Heart left ventricle (tissue), 16 donors: Measurements from ENCODE around the gene DOCK3. TPM values are rescaled to one million over a fixed set of nuclear protein-coding genes. Genes with fewer than 3 reads are reported as not detected.
A peak's percentile ranks its signal among the peaks of the same experiment; 100 is the strongest.

Source experiments
- ATAC-seq, 4 donors: fragments of 200-7000 bp; cut with Tn5 transposase; one replicate each; pipeline ENCODE4 v1.9.1; 2020 to 2022; ENCODE audit warnings: moderate library complexity in 4 of 4, mild to moderate bottlenecking in 3 of 4, moderate number of reproducible peaks in 1 of 4
- DNase-seq, 5 donors: peaks; one replicate each; pipeline ENCODE4 v3.0.0-alpha.2; 2020
- H3K27ac ChIP-seq, 12 donors: fragments of 200-600 bp; sonication (generic) in 4 of 12; one replicate each; pipeline versions ENCODE4 v1.5.0 to v1.8.0; 2016 to 2022; ENCODE audit warnings: mild to moderate bottlenecking in 2 of 12
- H3K27me3 ChIP-seq, 9 donors: fragments of 200-600 bp; sonication (generic) in 2 of 9; one replicate each; pipeline versions ENCODE4 v1.5.1 to v1.8.0; 2016 to 2022; ENCODE audit warnings: mild to moderate bottlenecking in 3 of 9
- H3K36me3 ChIP-seq, 9 donors: fragments of 200-600 bp; sonication (generic) in 2 of 9; one replicate each; pipeline versions ENCODE4 v1.5.0 to v1.8.0; 2018 to 2022; ENCODE audit warnings: mild to moderate bottlenecking in 2 of 9
- H3K4me1 ChIP-seq, 12 donors: fragments of 200-600 bp; sonication (generic) in 4 of 12; one replicate each; pipeline versions ENCODE4 v1.5.0 to v1.8.0; 2016 to 2022; ENCODE audit warnings: mild to moderate bottlenecking in 3 of 12
- H3K4me3 ChIP-seq, 12 donors: fragments of 200-600 bp; sonication (generic) in 4 of 12; one replicate each; pipeline versions ENCODE4 v1.5.0 to v1.8.0; 2017 to 2022; ENCODE audit warnings: mild to moderate bottlenecking in 9 of 12, moderate library complexity in 4 of 12
- H3K9me3 ChIP-seq, 12 donors: fragments of 200-600 bp; sonication (generic) in 4 of 12; one replicate each; pipeline versions ENCODE4 v1.5.0 to v1.8.0; 2016 to 2022; ENCODE audit warnings: mild to moderate bottlenecking in 1 of 12
- POLR2A ChIP-seq, 2 donors: fragments of 450-650 bp; IDR thresholded peaks; one replicate each; pipeline ENCODE4 v1.6.1; 2017; ENCODE audit warnings: antibody characterized with exemption in 2 of 2, mild to moderate bottlenecking in 2 of 2, moderate library complexity in 2 of 2
- whole genome bisulfite sequencing, 4 donors: extraction: QIAGEN DNeasy Blood & Tissue Kit in 2 of 4; methylation state at CpG; one replicate each; pipeline versions ENCODE4 v1.1.5 to v1.1.7; 2013 to 2018; 5-methylcytosine and 5-hydroxymethylcytosine counted together
- intact Hi-C, 10 donors: fragments of 100-400 bp; cut with DNase I; formaldehyde crosslinking; loops; one replicate each; pipeline versions ENCODE4 v1.11.1 to v1.14.2; 2022
- polyA plus RNA-seq, 2 donors: library from polyadenylated mRNA; stranded (reverse); fragments of 200-250 nt; gene quantifications; one replicate each; pipeline ENCODE4 v1.2.3, GENCODE V29; 2013
- total RNA-seq, 9 donors: library from RNA; depleted of rRNA in 2 of 9; stranded (reverse); fragments of >200 nt in 2 of 9; fragmentation: NEBNext Ultra II Directional in 3 of 9; extraction: Animal tissue kit (Norgen Biotek cat#: 25700) in 3 of 9; gene quantifications; one replicate each; pipeline versions ENCODE4 v1.1.0 to v1.2.4, GENCODE V29; 2016 to 2023
- TF ChIP-seq, protein P1 (sequence below), 12 donors: fragments of 200-600 bp; sonication (generic) in 4 of 12; IDR thresholded peaks; one replicate each; pipeline versions ENCODE4 v1.5.0 to v1.8.0; 2018 to 2022; ENCODE audit warnings: antibody characterized with exemption in 12 of 12, mild to moderate bottlenecking in 5 of 12
- donor health status: ischemic (EF 13 %, LVEDD 7.1; RV severe dilation, severe dysfunction).
- donor health status: healthy with polysubstance abuse.
- donor health status: DM: no; HTN: yes; CAD: no.
- donor health status: DM: no; HTN: no; CAD: no.
- donor health status: ischemic (EF 25% LVEDD 6.9; RV normal size, moderate dysfunction).
- donor health status: ischemic (EF 25% LVEDD 5.7; RV mildly dilated, moderate dysfunction).
- donor health status: healthy.
- donor health status: DM: yes; HTN: yes; CAD: no.
- donor health status: ischemic (EF 35%, LVEDD 5.7; RV mildly dilated, moderate dysfunction).
- donor health status: nonischemic (EF 11% LVEDD 7.7; RV severe dilation, severe dysfunction).
- donor health status: DM: yes; HTN: yes; CAD: no.
- donor health status: PGD.
- donor health status: ischemic (EF 29% LVEDD 5.4; RV normal size, mild dysfunction).
- donor health status: nonischemic (EF 23%, LVEDD 6.1; RV moderate dilation, normal function).

The DOCK3 gene
- total and polyA plus RNA-seq, 11 donors: 2.0 to 6.7 (median 4.8) TPM

DNA sequence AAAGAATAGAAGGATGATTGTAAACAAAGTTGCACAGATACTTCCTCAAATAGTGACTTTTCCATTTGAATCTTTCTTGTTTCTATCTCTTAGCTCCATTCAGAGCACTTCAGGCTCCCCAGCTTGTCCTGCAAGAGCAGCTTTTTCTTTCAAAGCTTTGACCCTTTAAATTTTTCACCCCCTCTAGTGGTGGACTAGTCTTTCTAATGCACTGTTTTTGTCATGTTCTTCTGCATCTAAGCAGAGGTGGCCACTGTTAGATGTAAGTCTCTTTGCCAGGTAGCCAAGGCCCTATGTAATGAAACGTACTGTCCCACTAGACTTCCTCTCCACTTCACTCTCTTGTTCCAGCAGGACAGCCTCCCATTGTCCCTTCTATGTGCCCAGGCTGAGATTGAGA, 636.3 kb downstream of the DOCK3 start:
- ATAC-seq (no peak), DNase-seq (no peak)
- H3K4me3 ChIP-seq: no peak overlapping the region
- H3K27me3 ChIP-seq: no peaks in the 10 kb centered on the region
- TF ChIP-seq, protein P1, sequence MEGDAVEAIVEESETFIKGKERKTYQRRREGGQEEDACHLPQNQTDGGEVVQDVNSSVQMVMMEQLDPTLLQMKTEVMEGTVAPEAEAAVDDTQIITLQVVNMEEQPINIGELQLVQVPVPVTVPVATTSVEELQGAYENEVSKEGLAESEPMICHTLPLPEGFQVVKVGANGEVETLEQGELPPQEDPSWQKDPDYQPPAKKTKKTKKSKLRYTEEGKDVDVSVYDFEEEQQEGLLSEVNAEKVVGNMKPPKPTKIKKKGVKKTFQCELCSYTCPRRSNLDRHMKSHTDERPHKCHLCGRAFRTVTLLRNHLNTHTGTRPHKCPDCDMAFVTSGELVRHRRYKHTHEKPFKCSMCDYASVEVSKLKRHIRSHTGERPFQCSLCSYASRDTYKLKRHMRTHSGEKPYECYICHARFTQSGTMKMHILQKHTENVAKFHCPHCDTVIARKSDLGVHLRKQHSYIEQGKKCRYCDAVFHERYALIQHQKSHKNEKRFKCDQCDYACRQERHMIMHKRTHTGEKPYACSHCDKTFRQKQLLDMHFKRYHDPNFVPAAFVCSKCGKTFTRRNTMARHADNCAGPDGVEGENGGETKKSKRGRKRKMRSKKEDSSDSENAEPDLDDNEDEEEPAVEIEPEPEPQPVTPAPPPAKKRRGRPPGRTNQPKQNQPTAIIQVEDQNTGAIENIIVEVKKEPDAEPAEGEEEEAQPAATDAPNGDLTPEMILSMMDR (IDR thresholded peaks at IDR 0.05): peak in 7 of 12 donors; percentile 11 to 31 (median 23)
- TF ChIP-seq POLR2A (IDR thresholded peaks at IDR 0.05): no peak
- no peak overlapping the region for H3K27ac ChIP-seq
- 37 to 56% (median 43%) methylated on average over 1 of the region's 1 CpG for WGBS, 4 donors
- peaks cover 0 to 5% (median 0%) of the 10 kb centered on the region in 9 donors for H3K36me3 ChIP-seq
- peaks cover 0 to 10% (median 0%) of the 10 kb centered on the region in 12 donors for H3K9me3 ChIP-seq
- no peaks in the 10 kb centered on the region for H3K4me1 ChIP-seq
- intact Hi-C loops: no loop called here

DNA sequence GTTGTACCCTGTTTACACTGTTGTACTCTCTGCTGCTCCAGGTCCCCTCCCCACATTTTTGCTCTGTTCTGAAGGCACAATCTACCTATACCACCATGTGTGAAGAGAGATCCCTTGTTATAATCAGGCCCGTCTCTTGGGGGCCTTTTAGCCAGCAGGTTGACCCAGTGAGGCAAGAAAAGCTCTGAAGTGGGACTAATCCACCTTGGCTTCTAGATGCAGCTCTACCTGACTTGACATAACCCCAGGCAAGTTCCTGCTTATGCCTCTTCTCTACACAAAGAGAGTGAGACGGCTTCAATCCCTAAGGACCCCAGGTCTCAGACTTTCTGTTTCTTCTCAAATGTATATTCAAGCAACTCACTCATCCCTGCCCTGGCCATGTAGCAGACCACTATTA, 653.5 kb downstream of the DOCK3 start:
- Histone ChIP-seq H3K27me3 (no peaks in the 10 kb centered on the region), H3K36me3 (no peaks in the 10 kb centered on the region), H3K9me3 (peaks cover 0 to 7% (median 0%) of the 10 kb centered on the region in 12 donors), H3K4me1 (no peaks in the 10 kb centered on the region), H3K27ac (no peak overlapping the region), H3K4me3 (no peak overlapping the region)
- DNase-seq (no peak), ATAC-seq (no peak)
- intact Hi-C loops: no loop called here
- TF ChIP-seq POLR2A (IDR thresholded peaks at IDR 0.05): no peak
- TF ChIP-seq, protein P1 (IDR thresholded peaks at IDR 0.05): no peak
- 68 to 89% (median 80%) methylated on average over 2 of the region's 2 CpGs for WGBS, 4 donors

DNA sequence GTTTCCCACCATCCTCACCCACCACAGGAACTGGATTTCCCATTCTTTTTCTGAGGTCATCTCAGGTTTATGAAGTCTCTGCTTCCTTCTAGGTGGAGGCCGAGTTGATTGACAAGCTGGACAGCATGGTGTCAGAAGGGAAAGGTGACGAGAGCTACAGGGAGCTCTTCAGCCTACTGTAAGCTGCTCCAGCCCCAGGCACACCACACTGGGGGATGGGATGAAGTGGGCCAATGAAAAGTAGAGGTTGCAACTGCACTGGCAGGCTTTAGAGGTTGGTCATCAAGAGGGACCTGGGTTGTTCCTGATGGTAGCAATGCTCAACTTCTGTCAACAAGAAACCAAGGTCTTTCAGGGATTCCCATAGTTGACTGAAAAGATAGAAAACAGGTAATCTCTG, 655.3 kb downstream of the DOCK3 start:
- no peak overlapping the region for H3K27ac ChIP-seq
- no peak overlapping the region for H3K4me3 ChIP-seq
- H3K4me1 ChIP-seq: no peaks in the 10 kb centered on the region
- intact Hi-C loops: no loop called here
- H3K9me3 ChIP-seq: no peaks in the 10 kb centered on the region
- 53 to 71% (median 67%) methylated on average over 2 of the region's 2 CpGs for WGBS, 4 donors
- no peaks in the 10 kb centered on the region for H3K36me3 ChIP-seq
- no peak for DNase-seq
- no peak for ATAC-seq
- no peak for TF ChIP-seq POLR2A (IDR thresholded peaks at IDR 0.05)
- TF ChIP-seq, protein P1 (IDR thresholded peaks at IDR 0.05): no peak
- H3K27me3 ChIP-seq: no peaks in the 10 kb centered on the region

DNA sequence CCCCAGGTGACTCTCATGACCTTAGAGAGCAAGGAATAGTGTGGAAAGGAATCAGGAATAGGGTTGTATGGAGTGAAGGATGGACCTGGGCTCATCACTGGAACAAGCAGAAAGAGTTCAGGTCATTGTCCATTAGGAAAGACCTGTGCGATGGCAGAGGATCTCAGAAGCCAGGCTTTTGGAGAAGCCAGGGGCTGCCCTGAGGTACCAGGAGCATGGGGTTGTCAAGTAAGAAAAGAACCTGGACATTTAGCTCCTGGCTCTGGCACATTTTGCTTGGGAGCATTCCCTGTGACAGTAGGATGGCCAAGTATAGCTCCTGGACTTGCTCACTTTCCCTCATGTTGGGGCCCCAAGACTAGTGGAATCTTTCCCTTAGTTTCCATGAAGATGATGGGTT, 657.4 kb downstream of the DOCK3 start:
- no peak for TF ChIP-seq POLR2A (IDR thresholded peaks at IDR 0.05)
- TF ChIP-seq, protein P1 (IDR thresholded peaks at IDR 0.05): no peak
- intact Hi-C loops: no loop called here
- DNase-seq (no peak), ATAC-seq (no peak)
- Histone ChIP-seq H3K27me3 (no peaks in the 10 kb centered on the region), H3K9me3 (no peaks in the 10 kb centered on the region), H3K27ac (no peak overlapping the region), H3K4me1 (no peaks in the 10 kb centered on the region), H3K4me3 (no peak overlapping the region), H3K36me3 (no peaks in the 10 kb centered on the region)
- 98 to 100% (median 100%) methylated on average over 1 of the region's 1 CpG for WGBS, 4 donors
